Panc1 (cell line): ENCODE data around the gene KIF26A. TPM values are rescaled to one million over a fixed set of nuclear protein-coding genes. Genes with fewer than 3 reads are reported as not detected.

Experiments used
- ATAC-seq: fragments of 200-7000 bp; cut with Tn5 transposase; 2 replicates; pipeline ENCODE4 v1.9.1; 2020; ENCODE audit warnings: mild to moderate bottlenecking, moderate library complexity
- BruUV-seq: library from RNA; stranded (reverse); fragments of 400-500 nt; replicated peaks from 2 replicates; lab custom pipeline; 2021; lab: Mats Ljungman, UMichigan
- CTCF ChIA-PET: fragments of 300-600 bp; sonication (Branson Sonifier 250); formaldehyde crosslinking; loops from one replicate; lab custom pipeline; 2022; ENCODE audit warnings: antibody characterized with exemption; lab: Charles Lee
- POLR2A ChIA-PET: fragments of 300-600 bp; sonication (Branson Sonifier 250); formaldehyde crosslinking; loops from one replicate; lab custom pipeline; 2022; ENCODE audit warnings: antibody characterized with exemption; lab: Charles Lee
- DNase-seq: peaks from one replicate; pipeline ENCODE4 v3.0.0-alpha.2; 2010; ENCODE audit warnings: low read depth, low spot score
- H3K27ac ChIP-seq: 2 replicates; pipeline ENCODE4 v1.5.1; 2011; ENCODE audit warnings: mild to moderate bottlenecking, low read length, inconsistent platforms
- H3K27me3 ChIP-seq: fragments of 200-500 bp; sonication (Bioruptor generic); 2 replicates; pipeline ENCODE4 v1.6.0; 2014; ENCODE audit warnings: low read length, inconsistent platforms; ENCODE audit not compliant: control insufficient read depth, insufficient read depth
- H3K36me3 ChIP-seq: fragments of 200-500 bp; sonication (Bioruptor generic); 2 replicates; pipeline ENCODE4 v1.5.1; 2014; ENCODE audit warnings: inconsistent platforms, mild to moderate bottlenecking, low read length, moderate library complexity; ENCODE audit not compliant: control insufficient read depth, insufficient read depth
- H3K4me1 ChIP-seq: 2 replicates; pipeline ENCODE4 v1.5.1; 2011; ENCODE audit warnings: inconsistent platforms, mild to moderate bottlenecking, low read length, moderate library complexity; ENCODE audit not compliant: control insufficient read depth, insufficient read depth
- H3K4me3 ChIP-seq, 2 experiments: 2 replicates each; pipeline ENCODE4 v1.5.1; 2011 to 2012; ENCODE audit warnings: low read depth in 2 of 2, low read length in 2 of 2, mild to moderate bottlenecking in 2 of 2, inconsistent platforms in 1 of 2, moderate library complexity in 1 of 2
- H3K9me3 ChIP-seq: fragments of 200-500 bp; sonication (Bioruptor generic); 2 replicates; pipeline ENCODE4 v1.5.1; 2014; ENCODE audit warnings: low read depth, mild to moderate bottlenecking, inconsistent platforms, low read length, moderate library complexity; ENCODE audit not compliant: control insufficient read depth, insufficient read depth
- CTCF ChIP-seq: fragments of 450-650 bp; IDR thresholded peaks from 2 replicates; pipeline ENCODE4 v1.5.1; 2017; ENCODE audit warnings: mild to moderate bottlenecking
- POLR2AphosphoS5 ChIP-seq: IDR thresholded peaks from 2 replicates; pipeline ENCODE4 v1.6.1; 2012; ENCODE audit warnings: mild to moderate bottlenecking, low read depth, low read length, moderate library complexity
- REST ChIP-seq, 2 experiments: IDR thresholded peaks; 2 replicates each; pipeline ENCODE4 v1.6.1; 2011 to 2012; ENCODE audit warnings: low read depth in 2 of 2, control low read depth in 1 of 2, low read length in 1 of 2, mild to moderate bottlenecking in 1 of 2, moderate library complexity in 1 of 2; ENCODE audit not compliant: insufficient read depth in 1 of 2
- SIN3A ChIP-seq: IDR thresholded peaks from 2 replicates; pipeline ENCODE4 v1.6.1; 2012; ENCODE audit warnings: low read depth, mild to moderate bottlenecking, low read length, moderate library complexity, borderline replicate concordance; ENCODE audit not compliant: insufficient read depth
- TCF7L2 ChIP-seq: IDR thresholded peaks from 2 replicates; pipeline ENCODE4 v1.6.1; 2011; ENCODE audit warnings: mild to moderate bottlenecking, low read depth, low read length, inconsistent platforms
- in situ Hi-C: cut with HindIII; loops from 2 replicates; pipeline ENCODE4 v1.10.0; 2016; ENCODE audit warnings: low sequenced_read_pairs, low pct_unique_long_range_greater_than_20kb
- intact Hi-C: fragments of 100-400 bp; cut with micrococcal nuclease; formaldehyde crosslinking; loops from one replicate; pipeline ENCODE4 v1.10.0; 2022; ENCODE audit not compliant: unreplicated experiment
- total RNA-seq: library from RNA; stranded (reverse); gene quantifications from one replicate; pipeline ENCODE4 v1.2.1, GENCODE V29; 2021; ENCODE audit not compliant: unreplicated experiment

KIF26A gene
- total RNA-seq, 1 experiment from 2014 or later: 4.4 TPM

- no peaks in the 10 kb centered on the region for H3K9me3 ChIP-seq
- no peak for DNase-seq
- H3K27me3 ChIP-seq: no peaks in the 10 kb centered on the region; the same call in 1 of the 2 replicates
- H3K4me1 ChIP-seq: no peaks in the 10 kb centered on the region
- ATAC-seq: no peak
- no TSS peak for BruUV-seq
- H3K36me3 ChIP-seq: no peaks in the 10 kb centered on the region; the same call in 1 of the 2 replicates
- no peak for TF ChIP-seq REST (IDR thresholded peaks at IDR 0.05; ENCODE audit: insufficient read depth in 1 of 2, low read depth in 2 of 2, low read length in 1 of 2)
- TF ChIP-seq POLR2AphosphoS5: no peak
- no peak for TF ChIP-seq TCF7L2
- TF ChIP-seq CTCF: no peak
- no peak for TF ChIP-seq SIN3A
- H3K4me3 ChIP-seq: no peak overlapping the region
- ChIA-PET POLR2A (no interaction called here), CTCF (no interaction called here)
- in situ Hi-C loops (no loop called here), intact Hi-C loops (no loop called here)
- H3K27ac ChIP-seq: no peak overlapping the region
These were observed 25.5 kb upstream of the KIF26A start for GRCh38 chr14:104112609-104113571.

- H3K4me3 ChIP-seq: no peak overlapping the region
- no peaks in the 10 kb centered on the region; the same call in 1 of the 2 replicates for H3K36me3 ChIP-seq
- ChIA-PET CTCF (no interaction called here), POLR2A (no interaction called here)
- in situ Hi-C loops: no loop called here
- no peak for ATAC-seq
- no peak for TF ChIP-seq CTCF
- TF ChIP-seq REST (IDR thresholded peaks at IDR 0.05; ENCODE audit: insufficient read depth in 1 of 2, low read depth in 2 of 2, low read length in 1 of 2): no peak
- no peak for TF ChIP-seq POLR2AphosphoS5
- TF ChIP-seq SIN3A: no peak
- TF ChIP-seq TCF7L2: no peak
- H3K27me3 ChIP-seq: no peaks in the 10 kb centered on the region; the same call in 1 of the 2 replicates
- intact Hi-C loops: no loop called here
- BruUV-seq: no TSS peak
- no peak for DNase-seq
- no peaks in the 10 kb centered on the region for H3K9me3 ChIP-seq
- no peaks in the 10 kb centered on the region for H3K4me1 ChIP-seq
- H3K27ac ChIP-seq: no peak overlapping the region
These were observed 24.6 kb upstream of the KIF26A start for GRCh38 chr14:104113631-104114420.
